Activated CD8-positive, alpha-beta T cell treated with anti-CD3 and anti-CD28 coated beads, Interleukin-2, amount 10 ng/mL, durations not matched to agents 7 days and 5 days (primary cell): Measurements from ENCODE around the gene TRIM47. TPM values are rescaled to one million over a fixed set of nuclear protein-coding genes. Genes with fewer than 3 reads are reported as not detected.
A peak's percentile ranks its signal among the peaks of the same experiment; 100 is the strongest.
"Not testable (repeated sequence)": the region's sequence is repeated elsewhere in the genome, so short reads cannot be mapped to it uniquely, and the experiment has no call there.

ENCODE experiments used
- ATAC-seq: fragments of 150-1000 bp; cut with Tn5 transposase; one replicate; pipeline ENCODE4 v1.10.0; 2021; ENCODE audit warnings: moderate library complexity
- CTCF ChIA-PET: fragments of 350-600 bp; sonication (Branson Sonifier 250); formaldehyde crosslinking; loops from one replicate; lab custom pipeline; 2021; ENCODE audit warnings: antibody characterized with exemption; lab: Charles Lee
- POLR2A ChIA-PET: fragments of 350-600 bp; sonication (Branson Sonifier 250); formaldehyde crosslinking; loops from one replicate; lab custom pipeline; 2021; ENCODE audit warnings: antibody characterized with exemption; lab: Charles Lee
- DNase-seq: peaks from one replicate; pipeline ENCODE4 v3.0.0-alpha.2; 2020
- H3K27ac Mint-ChIP-seq: one replicate; pipeline ENCODE4 v1.8.0; 2021; ENCODE audit warnings: mild to moderate bottlenecking, mixed read lengths
- H3K27me3 Mint-ChIP-seq: one replicate; pipeline ENCODE4 v1.8.0; 2021; ENCODE audit warnings: low read depth, mixed read lengths
- H3K36me3 Mint-ChIP-seq: one replicate; pipeline ENCODE4 v1.8.0; 2021; ENCODE audit warnings: low read depth, mixed read lengths
- H3K4me1 Mint-ChIP-seq: one replicate; pipeline ENCODE4 v1.8.0; 2021; ENCODE audit warnings: low read depth, mixed read lengths
- H3K4me3 Mint-ChIP-seq: one replicate; pipeline ENCODE4 v1.8.0; 2021; ENCODE audit warnings: mild to moderate bottlenecking, mixed read lengths
- H3K9me3 Mint-ChIP-seq: one replicate; pipeline ENCODE4 v1.8.0; 2022; ENCODE audit warnings: mixed read lengths; ENCODE audit not compliant: insufficient read depth
- total RNA-seq, 2 experiments: library from RNA; stranded (reverse); gene quantifications; one replicate each; pipeline ENCODE4 v1.2.3, GENCODE V29; 2021

TRIM47 gene
- total RNA-seq, 2 experiments from 2014 or later = 31.4 to 36.8 TPM

DNA sequence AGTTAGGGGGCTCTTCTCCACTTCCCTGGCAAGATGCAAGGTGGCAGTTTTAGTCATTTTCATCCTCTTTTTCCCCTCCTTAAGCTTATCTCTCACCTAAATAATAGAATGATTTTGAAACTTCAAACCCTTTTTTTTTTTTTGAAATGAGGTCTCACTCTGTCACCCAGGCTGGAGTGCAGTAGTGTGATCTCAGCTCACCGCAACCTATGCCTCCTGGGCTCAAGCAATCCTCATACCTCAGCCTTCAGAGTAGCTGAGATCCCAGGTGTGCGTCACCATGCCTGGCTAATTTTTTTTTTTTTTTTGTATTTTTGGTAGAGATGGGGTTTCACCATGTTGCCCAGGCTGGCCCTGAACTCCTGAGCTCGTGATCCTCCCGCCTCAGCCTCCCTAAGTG, 13.5 kb downstream of the TRIM47 start:
- POLR2A ChIA-PET = interaction anchor here (0.6 to 1.9 kb wide), 6 partner anchors 9 to 109 kb away, joined by 3 to 13 read pairs (median 5); partner anchors contain the start of gene WBP2
- not testable (repeated sequence) for H3K36me3 Mint-ChIP-seq, H3K27me3 Mint-ChIP-seq, H3K9me3 Mint-ChIP-seq, DNase-seq
- peak; percentile 43 for ATAC-seq
- peak overlapping the region; percentile 39 for H3K4me3 Mint-ChIP-seq
- CTCF ChIA-PET = interaction anchor here (0.7 to 11.9 kb wide), 8 partner anchors 10 to 117 kb away, joined by 3 to 307 read pairs (median 3); partner anchors contain the start of genes TRIM47 and WBP2
- H3K4me1 Mint-ChIP-seq = peaks cover 29% of the 10 kb centered on the region
- peak overlapping the region; percentile 83 for H3K27ac Mint-ChIP-seq

DNA sequence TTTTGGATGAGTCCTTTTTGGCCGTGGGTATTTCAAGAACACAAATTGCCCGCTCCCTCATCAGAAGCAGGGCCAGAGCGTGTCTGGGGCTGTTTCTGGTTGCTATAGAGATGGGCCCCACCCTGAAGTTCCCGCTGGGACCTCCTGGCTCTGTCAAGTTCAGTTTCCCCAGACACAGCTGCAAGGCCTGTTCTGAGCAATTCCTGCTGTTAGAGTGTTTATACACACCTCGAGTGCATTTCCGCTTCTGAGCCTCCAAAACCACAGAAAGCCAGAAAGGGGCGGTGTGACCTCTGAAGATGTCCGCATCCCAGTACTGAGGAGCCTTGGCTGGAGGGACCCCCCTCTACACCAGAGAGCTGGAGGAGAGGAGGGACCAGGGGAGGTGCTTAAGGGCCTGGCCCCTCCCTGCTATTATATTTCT, 13.9 kb downstream of the TRIM47 start:
- CTCF ChIA-PET = interaction anchor here (0.7 to 11.9 kb wide), 8 partner anchors 9 to 117 kb away, joined by 3 to 307 read pairs (median 3); partner anchors contain the start of genes TRIM47 and WBP2
- POLR2A ChIA-PET = interaction anchor here (0.6 to 1.9 kb wide), 7 partner anchors 9 to 108 kb away, joined by 3 to 13 read pairs (median 4); partner anchors contain the start of gene WBP2
- Mint-ChIP-seq H3K9me3 (no peaks in the 10 kb centered on the region), H3K36me3 (no peaks in the 10 kb centered on the region), H3K4me1 (peaks cover 29% of the 10 kb centered on the region), H3K27me3 (no peaks in the 10 kb centered on the region), H3K27ac (peak overlapping the region; percentile 83), H3K4me3 (peak overlapping the region; percentile 39)
- DNase-seq (peak; percentile 74), ATAC-seq (peak; percentile 88)

DNA sequence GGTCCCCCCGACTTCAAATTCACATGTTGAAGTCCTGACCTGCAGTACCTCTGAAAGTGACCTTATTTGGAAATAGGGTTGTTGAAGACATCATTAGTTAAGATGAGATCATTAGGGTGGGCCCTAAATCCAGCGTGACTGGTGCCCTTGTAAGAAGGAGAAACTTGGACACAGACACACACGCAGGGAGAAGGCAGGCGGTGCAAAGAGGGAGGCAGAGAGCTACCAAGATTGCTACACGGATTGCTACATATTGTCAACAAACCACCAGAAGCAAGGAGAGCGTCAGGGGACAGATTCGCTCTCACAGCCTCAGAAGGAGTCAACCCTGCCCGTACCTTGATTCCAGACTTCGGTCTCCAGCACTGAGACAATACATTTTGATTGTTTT, 16.5 kb downstream of the TRIM47 start:
- Mint-ChIP-seq H3K27ac (no peak overlapping the region), H3K36me3 (no peaks in the 10 kb centered on the region), H3K27me3 (no peaks in the 10 kb centered on the region), H3K9me3 (no peaks in the 10 kb centered on the region), H3K4me1 (peaks cover 47% of the 10 kb centered on the region), H3K4me3 (no peak overlapping the region)
- POLR2A ChIA-PET = interaction anchor here (2.9 kb wide), 1 partner anchor 15 kb away, joined by 23 read pairs; the partner anchor contains the start of gene TRIM47
- DNase-seq (no peak), ATAC-seq (no peak)
- CTCF ChIA-PET = interaction anchor here (0.7 to 11.9 kb wide), 17 partner anchors 13 to 650 kb away, joined by 3 to 307 read pairs (median 5); partner anchors contain the start of genes GALK1, TRIM47, TRIM65 and UNC13D

DNA sequence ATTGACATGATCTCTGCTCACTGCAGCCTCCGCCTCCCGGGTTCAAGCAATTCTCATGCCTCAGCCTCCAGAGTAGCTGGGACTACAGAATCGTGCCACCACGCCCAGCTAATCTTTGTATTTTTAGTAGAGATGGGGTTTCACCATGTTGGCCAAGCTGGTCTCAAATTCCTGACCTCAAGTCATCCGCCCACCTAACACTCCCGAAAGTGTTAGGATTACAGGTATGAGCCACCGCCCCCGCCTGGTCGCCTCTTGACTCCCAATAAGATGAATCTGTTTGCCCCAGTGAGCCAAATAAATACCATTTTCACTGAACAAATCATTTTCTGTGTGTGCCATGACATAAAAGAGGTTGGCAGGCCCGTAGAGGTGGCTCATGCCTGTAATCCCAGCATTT, 19.0 kb downstream of the TRIM47 start:
- ATAC-seq, H3K4me3 Mint-ChIP-seq, DNase-seq, H3K36me3 Mint-ChIP-seq, H3K27me3 Mint-ChIP-seq, H3K9me3 Mint-ChIP-seq: not testable (repeated sequence)
- CTCF ChIA-PET = interaction anchor here (0.6 to 11.9 kb wide), 5 partner anchors 11 to 657 kb away, joined by 3 to 307 read pairs (median 12); partner anchors contain the start of genes TRIM47 and TRIM65
- POLR2A ChIA-PET = interaction anchor here (0.6 to 1.8 kb wide), 5 partner anchors 9 to 84 kb away, joined by 3 to 7 read pairs (median 3); partner anchors contain the start of gene UNK
- H3K4me1 Mint-ChIP-seq = peaks cover 41% of the 10 kb centered on the region
- H3K27ac Mint-ChIP-seq = peak overlapping the region; percentile 91

DNA sequence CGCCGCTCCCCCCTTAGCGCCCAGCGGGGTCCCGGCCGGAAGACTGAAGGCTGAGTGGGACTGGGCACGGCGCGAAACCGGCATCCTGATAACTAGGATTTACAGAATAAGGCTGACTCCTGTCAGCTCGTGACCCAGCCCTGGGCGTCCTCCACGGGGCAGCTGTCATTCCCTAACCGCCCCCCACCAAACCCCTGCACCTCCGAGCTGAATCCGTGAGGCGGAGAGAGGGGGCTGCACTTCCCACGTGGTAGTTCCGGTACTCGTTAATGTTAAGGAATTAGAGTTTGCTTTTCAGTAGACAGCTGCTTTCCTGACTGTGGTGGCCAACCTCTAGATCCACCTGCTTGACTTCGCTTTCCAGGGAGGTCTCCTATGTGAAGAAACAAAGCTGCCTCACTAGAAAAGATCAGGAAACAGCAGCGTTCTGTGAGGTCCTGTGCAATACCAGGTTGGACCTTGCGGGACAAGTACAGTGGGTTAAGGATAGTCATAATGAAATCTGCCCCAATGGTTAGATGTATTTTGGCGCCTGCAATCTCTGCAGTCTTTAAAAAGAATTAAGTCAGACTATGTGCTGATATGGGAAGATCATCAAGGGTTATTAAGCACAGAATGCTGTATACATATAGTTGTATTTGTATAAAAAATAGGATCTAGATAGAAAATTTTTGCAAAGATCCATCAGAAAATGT, 22.2 kb downstream of the TRIM47 start:
- Mint-ChIP-seq H3K4me1 (peaks cover 40% of the 10 kb centered on the region), H3K36me3 (peaks cover 6% of the 10 kb centered on the region), H3K4me3 (no peak overlapping the region), H3K27me3 (no peaks in the 10 kb centered on the region), H3K27ac (peak overlapping the region; percentile 93), H3K9me3 (no peaks in the 10 kb centered on the region)
- ChIA-PET CTCF (interaction anchor here (0.7 to 11.9 kb wide), 18 partner anchors 8 to 143 kb away, joined by 3 to 307 read pairs (median 5); partner anchors contain the start of genes MRPL38, TRIM47, TRIM65 and UNC13D), POLR2A (interaction anchor here (0.6 to 4.9 kb wide), 17 partner anchors 9 to 418 kb away, joined by 3 to 66 read pairs (median 9); partner anchors contain the start of genes ACOX1, TRIM47, TRIM65 and UNC13D)
- peak; percentile 59 for DNase-seq
- peak; percentile 35 for ATAC-seq

DNA sequence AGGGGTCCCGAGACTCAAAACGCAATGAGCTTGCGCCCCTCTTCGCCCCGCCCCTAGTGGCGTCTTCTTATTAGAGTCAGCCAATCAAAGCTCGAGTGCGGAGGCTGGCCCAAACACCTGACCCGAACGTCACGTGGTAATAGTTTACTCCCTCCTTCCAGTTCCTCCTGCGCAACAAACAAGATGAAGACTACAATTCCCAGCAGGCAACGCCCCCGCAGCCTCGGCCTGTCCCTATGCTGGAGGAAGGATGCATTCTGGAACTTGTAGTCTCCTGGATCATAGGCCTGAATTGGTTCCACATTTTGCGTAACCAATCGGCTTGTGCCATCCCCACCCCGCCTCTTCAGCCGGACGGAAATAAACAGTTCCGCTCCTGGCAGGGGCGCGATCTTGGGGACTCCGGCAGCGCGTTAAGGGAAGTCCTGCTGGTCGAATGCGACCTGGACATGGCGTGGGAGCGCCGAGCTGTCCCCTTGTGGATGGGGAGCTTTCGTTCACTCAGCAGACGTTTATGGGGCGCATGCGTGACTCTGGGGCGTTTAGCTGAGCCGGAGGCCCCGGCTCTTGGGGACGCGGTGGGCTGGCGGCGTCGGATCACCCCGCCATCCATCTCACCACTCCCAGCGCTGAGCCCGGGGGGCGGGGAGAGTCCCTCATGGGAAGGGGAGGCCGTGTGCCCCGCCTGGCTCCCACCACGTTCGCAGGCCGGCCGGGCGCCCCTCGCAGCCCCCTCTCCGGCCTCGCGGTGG, 22.9 kb downstream of the TRIM47 start, which contains the start of gene WBP2:
Gene WBP2, minus strand, starts transcription at position 26 of the 752 bp plus-strand sequence. CDS start 38 bp downstream, outside the sequence.
- POLR2A ChIA-PET = interaction anchor here (0.6 to 4.9 kb wide), 26 partner anchors 10 to 1636 kb away, joined by 3 to 66 read pairs (median 4); partner anchors contain the start of genes ACOX1, RECQL5, SAP30BP and TRIM47
- Mint-ChIP-seq H3K27me3 (no peaks in the 10 kb centered on the region), H3K9me3 (no peaks in the 10 kb centered on the region), H3K4me3 (no peak within 1 kb of the TSS), H3K4me1 (peaks cover 37% of the 10 kb centered on the region), H3K36me3 (peaks cover 11% of the 10 kb centered on the region), H3K27ac (peak within 1 kb of the TSS; percentile 93)
- ATAC-seq (peak; percentile 93), DNase-seq (peak; percentile 99)
- CTCF ChIA-PET = interaction anchor here (0.9 to 11.9 kb wide), 23 partner anchors 7 to 144 kb away, joined by 3 to 307 read pairs (median 5); partner anchors contain the start of genes GALK1, MRPL38, TRIM47 and TRIM65

DNA sequence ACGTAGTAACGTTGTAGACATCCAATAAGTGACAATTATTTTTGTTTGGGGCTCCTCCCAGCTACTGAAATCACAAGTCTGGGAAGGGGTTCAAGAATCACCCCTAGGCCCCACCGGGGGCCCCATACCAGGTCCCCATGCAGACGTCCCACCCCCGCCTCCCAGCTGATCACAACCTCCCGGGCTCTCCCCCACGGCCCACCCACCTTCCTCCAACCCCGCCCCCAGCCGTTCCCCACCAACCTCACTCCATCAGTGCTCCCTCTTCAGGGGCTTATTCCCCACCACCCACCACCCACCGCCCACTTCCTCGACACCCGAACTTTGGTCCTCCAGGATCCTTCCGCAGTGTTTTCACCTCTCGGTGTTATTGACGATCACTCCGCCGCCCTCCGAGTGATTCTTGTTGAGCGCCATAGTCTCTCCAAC, 23.5 kb downstream of the TRIM47 start:
- no peak for DNase-seq
- no peak overlapping the region for H3K27ac Mint-ChIP-seq
- H3K36me3 Mint-ChIP-seq = peaks cover 12% of the 10 kb centered on the region
- CTCF ChIA-PET = interaction anchor here (0.9 to 11.9 kb wide), 21 partner anchors 9 to 144 kb away, joined by 3 to 307 read pairs (median 5); partner anchors contain the start of genes GALK1, MRPL38, TRIM47 and TRIM65
- no peaks in the 10 kb centered on the region for H3K27me3 Mint-ChIP-seq
- peaks cover 37% of the 10 kb centered on the region for H3K4me1 Mint-ChIP-seq
- no peaks in the 10 kb centered on the region for H3K9me3 Mint-ChIP-seq
- ATAC-seq = peak; percentile 5
- POLR2A ChIA-PET = interaction anchor here (0.6 to 4.9 kb wide), 28 partner anchors 10 to 1636 kb away, joined by 3 to 66 read pairs (median 4); partner anchors contain the start of genes ACOX1, RECQL5, SAP30BP and TRIM47
- H3K4me3 Mint-ChIP-seq = no peak overlapping the region

DNA sequence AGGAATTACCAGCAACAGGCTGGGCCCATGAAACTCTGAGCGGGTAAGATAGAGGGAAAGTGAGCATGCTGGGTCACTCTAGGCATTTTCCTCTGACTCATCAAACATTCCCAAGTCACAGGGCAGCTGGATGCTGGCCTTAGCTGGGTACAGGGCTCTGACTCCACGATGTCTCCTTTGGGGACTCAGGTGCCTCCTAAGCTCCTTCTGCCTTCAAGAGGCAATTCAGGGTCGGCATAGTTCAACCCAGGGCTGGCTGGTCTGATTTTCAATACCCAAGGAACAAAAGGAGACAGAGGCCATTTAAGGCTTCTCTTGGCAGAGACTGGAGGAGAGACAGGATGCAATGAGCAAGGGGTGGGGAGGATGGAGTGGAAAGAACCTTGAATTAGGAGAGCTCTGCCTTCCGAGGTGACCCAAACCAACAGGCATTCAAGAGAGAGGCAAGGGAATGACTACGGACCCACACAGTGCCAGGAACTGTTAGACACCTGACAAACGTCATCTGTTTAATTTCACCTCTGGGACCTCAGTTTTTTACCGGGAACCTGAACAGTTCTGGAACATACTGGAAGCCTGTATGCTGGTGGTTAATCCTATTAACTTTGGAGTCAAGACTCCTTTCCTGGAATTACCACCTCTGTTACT, 24.2 kb downstream of the TRIM47 start:
- Mint-ChIP-seq H3K4me1 (peaks cover 34% of the 10 kb centered on the region), H3K27me3 (no peaks in the 10 kb centered on the region), H3K27ac (no peak overlapping the region), H3K4me3 (no peak overlapping the region), H3K9me3 (no peaks in the 10 kb centered on the region), H3K36me3 (peaks cover 17% of the 10 kb centered on the region)
- ATAC-seq (no peak), DNase-seq (no peak)
- CTCF ChIA-PET = interaction anchor here (1.1 to 11.9 kb wide), 8 partner anchors 9 to 104 kb away, joined by 4 to 307 read pairs (median 11); partner anchors contain the start of genes GALK1, TRIM47 and UNC13D
- POLR2A ChIA-PET = interaction anchor here (0.6 to 4.9 kb wide), 11 partner anchors 9 to 254 kb away, joined by 3 to 66 read pairs (median 9); partner anchors contain the start of genes TRIM47, UNC13D and UNK

DNA sequence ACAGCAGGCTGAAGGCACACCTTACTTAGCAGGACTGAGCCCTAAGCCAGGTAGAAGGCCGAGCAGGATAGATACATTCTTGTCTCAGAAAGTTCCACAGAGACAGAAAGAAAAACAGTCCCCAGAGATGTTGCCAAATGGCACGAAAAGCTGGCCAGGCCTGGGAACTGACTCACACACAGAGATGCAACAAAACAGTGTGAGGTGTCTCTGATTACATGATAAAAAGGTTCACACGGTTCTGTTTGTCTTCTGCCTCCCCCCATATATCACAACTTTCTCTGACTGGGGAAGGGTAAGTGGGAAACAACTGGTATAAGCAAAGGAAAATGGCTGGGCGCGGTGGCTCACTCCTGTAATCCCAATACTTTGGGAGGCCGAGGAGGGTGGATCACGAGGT, 24.9 kb downstream of the TRIM47 start:
- POLR2A ChIA-PET = interaction anchor here (1.7 to 4.9 kb wide), 6 partner anchors 8 to 74 kb away, joined by 6 to 66 read pairs (median 17); partner anchors contain the start of gene UNC13D
- DNase-seq (no peak), ATAC-seq (no peak)
- Mint-ChIP-seq H3K27me3 (no peaks in the 10 kb centered on the region), H3K9me3 (no peaks in the 10 kb centered on the region), H3K4me3 (peak overlapping the region; percentile 8), H3K4me1 (peaks cover 32% of the 10 kb centered on the region), H3K36me3 (peaks cover 18% of the 10 kb centered on the region), H3K27ac (peak overlapping the region; percentile 61)
- CTCF ChIA-PET = interaction anchor here (2.1 to 11.9 kb wide), 3 partner anchors 8 to 23 kb away, joined by 9 to 307 read pairs (median 49); partner anchors contain the start of genes TRIM47 and UNC13D

DNA sequence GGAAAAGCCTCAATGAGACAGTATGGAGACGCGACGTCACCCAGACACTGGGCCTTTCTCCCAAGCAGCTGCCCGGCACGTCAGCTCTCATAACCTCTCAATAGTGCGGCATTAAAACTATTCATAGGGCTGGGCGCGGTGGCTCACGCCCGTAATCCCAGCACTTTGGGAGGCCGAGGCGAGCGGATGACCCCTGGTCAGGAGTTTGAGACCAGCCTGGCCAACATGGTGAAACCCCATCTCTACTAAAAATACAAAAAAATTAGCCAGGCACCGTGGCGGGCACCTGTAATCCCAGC, 26.7 kb downstream of the TRIM47 start:
- H3K27me3 Mint-ChIP-seq, CTCF ChIA-PET, ATAC-seq, DNase-seq, H3K9me3 Mint-ChIP-seq, H3K27ac Mint-ChIP-seq, H3K4me3 Mint-ChIP-seq: not testable (repeated sequence)
- Mint-ChIP-seq H3K4me1 (peaks cover 29% of the 10 kb centered on the region), H3K36me3 (peaks cover 32% of the 10 kb centered on the region)
- POLR2A ChIA-PET = interaction anchor here (1.7 kb wide), 1 partner anchor 72 kb away, joined by 6 read pairs; a partner anchor contains a TSS
